HCT116 (cell line): ENCODE results near the gene UMAD1. TPM values are rescaled to one million over a fixed set of nuclear protein-coding genes. Genes with fewer than 3 reads are reported as not detected.

Experiments
- ATAC-seq: fragments of 200-7000 bp; cut with Tn5 transposase; 2 replicates; pipeline ENCODE4 v1.9.1; 2020; ENCODE audit warnings: mild to moderate bottlenecking, moderate library complexity
- BruUV-seq: library from RNA; stranded (reverse); fragments of 400-500 nt; replicated peaks from 2 replicates; lab custom pipeline; 2021; lab: Mats Ljungman, UMichigan
- CTCF ChIA-PET: fragments of 300-600 bp; sonication (Branson Sonifier 250); formaldehyde crosslinking; loops from one replicate; lab custom pipeline; 2021; ENCODE audit warnings: antibody characterized with exemption; lab: Charles Lee
- POLR2A ChIA-PET: fragments of 300-600, 350-600 bp; sonication (Branson Sonifier 250); formaldehyde crosslinking; loops from one replicate; lab custom pipeline; 2021; ENCODE audit warnings: antibody characterized with exemption; lab: Charles Lee
- RAD21 ChIA-PET, 2 experiments: fragments of 300-600 bp; sonication (Branson Sonifier 250); formaldehyde crosslinking; loops; one replicate each; lab custom pipeline; 2023; ENCODE audit warnings: low total read pairs in 2 of 2; ENCODE audit not compliant: uncharacterized antibody in 2 of 2, unreplicated experiment in 2 of 2, low non-redundant PET in 1 of 2; lab: Charles Lee
- DNase-seq: peaks from one replicate; pipeline ENCODE4 v3.0.0-alpha.2; 2010; ENCODE audit warnings: low read depth, low spot score
- H2AFZ ChIP-seq: fragments of 200-600 bp; shearing (Covaris generic), sonication (generic); 2 replicates; pipeline ENCODE4 v1.6.1; 2017; ENCODE audit warnings: low read depth, mixed run types, mixed read lengths, antibody characterized with exemption, low read length; ENCODE audit not compliant: poor library complexity, severe bottlenecking
- H3K27ac ChIP-seq: 2 replicates; pipeline ENCODE4 v1.5.1; 2012; ENCODE audit warnings: low read depth, low read length
- H3K27me3 ChIP-seq: fragments of 200-600 bp; sonication (generic); 2 replicates; pipeline ENCODE4 v1.6.1; 2016; ENCODE audit warnings: mixed run types, low read length, mixed read lengths; ENCODE audit not compliant: insufficient read depth
- H3K36me3 ChIP-seq, 2 experiments: fragments of 200-500 bp in 1 of 2; fragments of 200-600 bp in 1 of 2; sonication (Bioruptor generic) in 1 of 2; sonication (generic) in 1 of 2; 2 replicates each; pipeline versions ENCODE4 v1.5.1 to v1.6.1; 2014 to 2016; ENCODE audit warnings: low read length in 2 of 2, inconsistent platforms in 1 of 2, mixed read lengths in 1 of 2, mixed run types in 1 of 2; ENCODE audit not compliant: insufficient read depth in 2 of 2, control insufficient read depth in 1 of 2
- H3K4me1 ChIP-seq, 2 experiments: fragments of 200-600 bp in 1 of 2; sonication (generic) in 1 of 2; 2 replicates each; pipeline versions ENCODE4 v1.5.1 to v1.6.1; 2012 to 2017; ENCODE audit warnings: low read length in 2 of 2, inconsistent platforms in 1 of 2, mild to moderate bottlenecking in 1 of 2, mixed read lengths in 1 of 2, mixed run types in 1 of 2, moderate library complexity in 1 of 2; ENCODE audit not compliant: insufficient read depth in 2 of 2, control insufficient read depth in 1 of 2
- H3K4me2 ChIP-seq: fragments of 200-600 bp; sonication (generic); 2 replicates; pipeline ENCODE4 v1.6.1; 2017; ENCODE audit warnings: mixed run types, low read length, mixed read lengths
- H3K4me3 ChIP-seq, 2 experiments: fragments of 200-600 bp in 1 of 2; sonication (generic) in 1 of 2; replicated peaks in 1 of 2; 2 replicates each; pipeline ENCODE4 v1.5.1; 2011 to 2016; ENCODE audit warnings: low read length in 2 of 2, control low read depth in 1 of 2, low read depth in 1 of 2, mild to moderate bottlenecking in 1 of 2, mixed read lengths in 1 of 2, mixed run types in 1 of 2
- H3K79me2 ChIP-seq: fragments of 200-600 bp; sonication (generic); 2 replicates; pipeline ENCODE4 v1.6.1; 2017; ENCODE audit warnings: mild to moderate bottlenecking, mixed run types, low read length, moderate library complexity, mixed read lengths; ENCODE audit not compliant: insufficient read depth
- H3K9ac ChIP-seq: fragments of 200-600 bp; sonication (generic); 2 replicates; pipeline ENCODE4 v1.6.1; 2016; ENCODE audit warnings: low read length, mixed read lengths
- H3K9me2 ChIP-seq: fragments of 200-600 bp; sonication (generic), shearing (Covaris generic); 2 replicates; pipeline ENCODE4 v1.6.1; 2017; ENCODE audit warnings: mixed run types, mild to moderate bottlenecking, moderate library complexity; ENCODE audit not compliant: insufficient read depth
- H3K9me3 ChIP-seq, 2 experiments: fragments of 200-500 bp in 1 of 2; fragments of 200-600 bp in 1 of 2; sonication (Bioruptor generic) in 1 of 2; sonication (generic) in 1 of 2; 2 replicates each; pipeline ENCODE4 v1.6.1; 2014 to 2017; ENCODE audit warnings: low read length in 2 of 2, mixed read lengths in 2 of 2, inconsistent platforms in 1 of 2, low read depth in 1 of 2, mild to moderate bottlenecking in 1 of 2, mixed run types in 1 of 2, moderate library complexity in 1 of 2; ENCODE audit not compliant: control insufficient read depth in 1 of 2, insufficient read depth in 1 of 2
- H4K20me1 ChIP-seq: fragments of 200-600 bp; sonication (generic), shearing (Covaris generic); 2 replicates; pipeline ENCODE4 v1.6.1; 2017; ENCODE audit warnings: mixed run types, mild to moderate bottlenecking, moderate library complexity; ENCODE audit not compliant: insufficient read depth
- CEBPB ChIP-seq: IDR thresholded peaks from 2 replicates; pipeline ENCODE4 v1.6.1; 2012; ENCODE audit warnings: low read depth
- EGR1 ChIP-seq: IDR thresholded peaks from 2 replicates; pipeline ENCODE4 v1.6.1; 2012; ENCODE audit warnings: low read depth
- ELF1 ChIP-seq: IDR thresholded peaks from 2 replicates; pipeline ENCODE4 v1.6.1; 2012; ENCODE audit warnings: low read depth, borderline replicate concordance
- JUND ChIP-seq: IDR thresholded peaks from 2 replicates; pipeline ENCODE4 v1.6.1; 2012
- POLR2AphosphoS5 ChIP-seq: IDR thresholded peaks from 2 replicates; pipeline ENCODE4 v1.6.1; 2011; ENCODE audit warnings: mild to moderate bottlenecking, low read depth, low read length, moderate library complexity
- ZNF274 ChIP-seq: fragments of 200-500 bp; sonication (Bioruptor generic); IDR thresholded peaks from 2 replicates; pipeline ENCODE4 v1.6.1; 2014; ENCODE audit warnings: mild to moderate bottlenecking, low read depth, low read length, inconsistent platforms
- intact Hi-C: fragments of 100-400 bp; cut with micrococcal nuclease; formaldehyde crosslinking; loops from 2 replicates; pipeline ENCODE4 v1.10.0; 2022
- total RNA-seq: library from RNA; stranded (reverse); gene quantifications from one replicate; pipeline ENCODE4 v1.2.1, GENCODE V29; 2021; ENCODE audit not compliant: unreplicated experiment
- TF ChIP-seq, protein P1 (sequence below): IDR thresholded peaks from 2 replicates; pipeline ENCODE4 v1.6.1; 2012
- TF ChIP-seq, protein P2 (sequence below): IDR thresholded peaks from 2 replicates; pipeline ENCODE4 v1.6.1; 2012
- TF ChIP-seq, protein P3 (sequence below): IDR thresholded peaks from 2 replicates; pipeline ENCODE4 v1.6.1; 2011; ENCODE audit warnings: mild to moderate bottlenecking, low read length, moderate library complexity; ENCODE audit not compliant: insufficient replicate concordance; ENCODE audit errors: extremely low read depth

The UMAD1 gene
- total RNA-seq, 1 experiment from 2014 or later = 12.7 TPM

DNA sequence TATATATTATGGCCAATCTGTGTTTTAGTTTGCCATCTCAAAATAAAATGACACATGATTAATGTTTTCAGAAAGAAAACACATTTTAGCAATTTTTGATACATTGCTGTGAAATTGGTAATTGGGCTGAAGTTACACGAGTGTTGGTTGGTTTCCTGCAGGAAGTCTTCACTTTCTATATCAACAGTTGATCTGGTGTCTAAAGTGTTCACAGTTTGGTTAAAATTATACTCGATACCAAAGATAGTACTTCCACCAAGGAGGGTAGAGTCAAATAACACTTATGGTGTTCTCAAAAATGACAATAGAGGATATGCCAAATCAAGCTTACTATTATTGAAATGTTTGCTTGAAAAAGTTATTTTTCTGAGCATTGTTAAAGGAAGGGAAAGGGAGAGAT lies 207.7 kb downstream of the UMAD1 start:
- no peaks in the 10 kb centered on the region for H3K9me3 ChIP-seq
- H4K20me1 ChIP-seq = no peaks in the 10 kb centered on the region
- no peak for TF ChIP-seq EGR1
- TF ChIP-seq, protein P1, sequence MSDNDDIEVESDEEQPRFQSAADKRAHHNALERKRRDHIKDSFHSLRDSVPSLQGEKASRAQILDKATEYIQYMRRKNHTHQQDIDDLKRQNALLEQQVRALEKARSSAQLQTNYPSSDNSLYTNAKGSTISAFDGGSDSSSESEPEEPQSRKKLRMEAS = no peak
- TF ChIP-seq, protein P2, sequence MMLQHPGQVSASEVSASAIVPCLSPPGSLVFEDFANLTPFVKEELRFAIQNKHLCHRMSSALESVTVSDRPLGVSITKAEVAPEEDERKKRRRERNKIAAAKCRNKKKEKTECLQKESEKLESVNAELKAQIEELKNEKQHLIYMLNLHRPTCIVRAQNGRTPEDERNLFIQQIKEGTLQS = no peak
- H2AFZ ChIP-seq = no peak overlapping the region
- no peak overlapping the region for H3K27ac ChIP-seq
- H3K4me3 ChIP-seq = no peak overlapping the region
- H3K9me2 ChIP-seq = no peaks in the 10 kb centered on the region
- ChIA-PET CTCF (no interaction called here), RAD21 (no interaction called here), POLR2A (no interaction called here)
- H3K27me3 ChIP-seq = no peaks in the 10 kb centered on the region
- H3K9ac ChIP-seq = no peak overlapping the region
- no peaks in the 10 kb centered on the region for H3K36me3 ChIP-seq
- intact Hi-C loops = no loop called here
- H3K79me2 ChIP-seq = no peaks in the 10 kb centered on the region
- DNase-seq (no peak), ATAC-seq (no peak)
- no TSS peak for BruUV-seq
- no peak overlapping the region for H3K4me2 ChIP-seq
- H3K4me1 ChIP-seq = no peaks in the 10 kb centered on the region

DNA sequence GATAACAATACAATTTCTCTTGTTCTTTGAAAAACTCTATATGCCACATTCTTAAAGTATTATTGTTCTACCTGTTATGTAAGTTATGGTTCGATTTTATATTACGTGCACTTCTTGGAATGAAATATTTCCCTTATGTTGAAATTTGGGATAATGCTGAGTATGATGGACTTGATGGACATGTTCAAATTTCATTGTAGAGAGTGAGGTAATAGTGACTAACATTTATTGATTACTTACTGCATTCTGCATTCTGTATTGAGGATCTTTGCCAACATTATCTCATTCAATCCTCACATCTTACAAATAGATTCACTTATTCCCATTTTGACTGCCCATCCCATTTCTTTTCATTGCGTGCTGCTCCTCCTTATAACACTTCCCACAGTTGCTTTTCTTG lies 208.3 kb downstream of the UMAD1 start:
- POLR2A ChIA-PET = no interaction called here

More for the DNA sequence above, 208.3 kb downstream of the UMAD1 start:
- CTCF ChIA-PET = no interaction called here
- ATAC-seq (no peak), DNase-seq (no peak)
- TF ChIP-seq CEBPB (no peak), ELF1 (no peak), EGR1 (no peak), POLR2AphosphoS5 (no peak), ZNF274 (no peak), JUND (no peak)
- TF ChIP-seq, protein P3, sequence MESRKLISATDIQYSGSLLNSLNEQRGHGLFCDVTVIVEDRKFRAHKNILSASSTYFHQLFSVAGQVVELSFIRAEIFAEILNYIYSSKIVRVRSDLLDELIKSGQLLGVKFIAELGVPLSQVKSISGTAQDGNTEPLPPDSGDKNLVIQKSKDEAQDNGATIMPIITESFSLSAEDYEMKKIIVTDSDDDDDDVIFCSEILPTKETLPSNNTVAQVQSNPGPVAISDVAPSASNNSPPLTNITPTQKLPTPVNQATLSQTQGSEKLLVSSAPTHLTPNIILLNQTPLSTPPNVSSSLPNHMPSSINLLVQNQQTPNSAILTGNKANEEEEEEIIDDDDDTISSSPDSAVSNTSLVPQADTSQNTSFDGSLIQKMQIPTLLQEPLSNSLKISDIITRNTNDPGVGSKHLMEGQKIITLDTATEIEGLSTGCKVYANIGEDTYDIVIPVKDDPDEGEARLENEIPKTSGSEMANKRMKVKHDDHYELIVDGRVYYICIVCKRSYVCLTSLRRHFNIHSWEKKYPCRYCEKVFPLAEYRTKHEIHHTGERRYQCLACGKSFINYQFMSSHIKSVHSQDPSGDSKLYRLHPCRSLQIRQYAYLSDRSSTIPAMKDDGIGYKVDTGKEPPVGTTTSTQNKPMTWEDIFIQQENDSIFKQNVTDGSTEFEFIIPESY = no peak
- TF ChIP-seq, protein P2 = no peak
- H3K27ac ChIP-seq = no peak overlapping the region
- no peak overlapping the region for H3K9ac ChIP-seq
- RAD21 ChIA-PET = no interaction called here
- H3K36me3 ChIP-seq = no peaks in the 10 kb centered on the region
- H2AFZ ChIP-seq = no peak overlapping the region
- H4K20me1 ChIP-seq = no peaks in the 10 kb centered on the region
- no peaks in the 10 kb centered on the region for H3K4me1 ChIP-seq
- H3K4me3 ChIP-seq = no peak overlapping the region
- no peaks in the 10 kb centered on the region for H3K9me3 ChIP-seq
- H3K27me3 ChIP-seq = no peaks in the 10 kb centered on the region
- no peaks in the 10 kb centered on the region for H3K79me2 ChIP-seq
- BruUV-seq = no TSS peak
- no peak overlapping the region for H3K4me2 ChIP-seq
- H3K9me2 ChIP-seq = no peaks in the 10 kb centered on the region
- intact Hi-C loops = no loop called here
